D341Med (cell line): Measurements from ENCODE around the gene ARHGEF28.

Experiments used
- DNase-seq: peaks from one replicate; pipeline ENCODE4 v3.0.0; 2012; ENCODE audit warnings: low spot score

The ARHGEF28 gene

DNA sequence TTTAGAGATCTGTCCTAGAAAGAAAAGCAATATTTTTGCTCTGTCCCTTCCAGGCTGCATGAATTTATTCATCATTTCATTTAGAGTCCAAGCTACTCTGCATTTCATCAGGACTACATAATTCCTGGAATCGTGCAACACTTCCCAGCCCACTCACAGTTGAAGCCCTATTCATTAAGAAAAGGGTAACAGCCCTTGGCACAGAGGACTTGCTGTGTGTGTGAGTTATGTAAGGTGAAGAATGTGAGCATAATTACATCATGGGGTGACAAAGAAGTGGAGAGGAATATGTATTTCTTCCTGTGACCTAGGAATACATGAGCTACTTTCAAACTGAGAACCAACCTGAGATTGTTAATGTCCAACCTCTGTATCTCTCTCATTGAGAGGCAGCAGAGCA, 317.4 kb downstream of the ARHGEF28 start:
- DNase-seq: no peak

- no peak for DNase-seq
Observed at GRCh38 chr5:73944581-73944980, 318.6 kb downstream of the ARHGEF28 start.

DNA sequence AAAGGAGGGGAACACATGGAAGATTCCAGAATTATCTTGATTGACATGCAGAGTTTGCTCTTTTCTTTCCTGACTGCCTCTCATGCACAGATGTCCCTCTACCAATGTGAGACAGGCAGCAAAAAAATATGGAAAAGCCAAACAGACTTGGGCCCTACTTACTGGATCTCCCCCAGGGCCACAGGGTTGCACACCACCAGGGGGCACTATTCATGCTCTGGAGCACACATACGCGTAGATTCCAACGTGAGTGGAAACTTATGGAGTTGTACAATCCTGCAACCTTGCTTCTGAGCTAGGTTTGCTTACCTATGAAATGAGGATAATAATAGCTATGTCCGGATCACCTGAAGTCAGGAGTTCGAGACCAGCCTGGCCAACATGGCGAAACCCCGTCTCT, 319.5 kb downstream of the ARHGEF28 start:
- DNase-seq: no peak

GRCh38 chr5:73946278-73946677, 320.3 kb downstream of the ARHGEF28 start:
- no peak for DNase-seq

DNA sequence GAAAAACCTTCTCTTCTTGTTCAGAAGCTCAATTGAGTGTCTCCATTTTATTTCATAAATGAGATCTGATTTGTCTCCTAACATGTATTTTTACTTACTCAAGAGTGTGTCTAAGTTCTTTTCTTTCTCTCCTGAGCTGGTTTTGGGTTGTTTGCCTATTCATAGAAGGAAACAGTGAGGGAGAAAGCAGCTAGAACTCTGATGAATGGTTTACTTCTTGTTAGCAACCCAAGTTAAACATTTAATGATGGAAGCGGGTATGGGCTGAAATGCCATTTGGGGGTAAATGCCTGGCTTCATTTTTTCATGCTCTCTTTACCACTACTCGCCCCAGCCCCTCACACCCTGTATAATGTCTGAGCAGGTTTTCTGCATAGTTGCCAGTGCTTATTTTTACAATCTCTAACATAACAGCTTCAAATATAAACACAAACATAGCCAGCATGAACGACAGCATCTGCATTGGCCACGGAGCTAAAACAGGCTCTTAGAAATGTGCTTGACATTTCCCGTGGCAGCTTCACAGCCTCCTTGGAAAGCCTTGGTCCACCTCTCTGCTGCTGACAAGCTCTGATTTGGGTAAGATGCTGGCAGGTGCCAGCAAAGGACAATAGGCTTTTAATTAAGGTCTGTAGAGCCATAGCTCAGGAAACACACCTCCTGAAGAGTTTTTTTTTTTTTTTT, 321.1 kb downstream of the ARHGEF28 start:
- no peak for DNase-seq

DNA sequence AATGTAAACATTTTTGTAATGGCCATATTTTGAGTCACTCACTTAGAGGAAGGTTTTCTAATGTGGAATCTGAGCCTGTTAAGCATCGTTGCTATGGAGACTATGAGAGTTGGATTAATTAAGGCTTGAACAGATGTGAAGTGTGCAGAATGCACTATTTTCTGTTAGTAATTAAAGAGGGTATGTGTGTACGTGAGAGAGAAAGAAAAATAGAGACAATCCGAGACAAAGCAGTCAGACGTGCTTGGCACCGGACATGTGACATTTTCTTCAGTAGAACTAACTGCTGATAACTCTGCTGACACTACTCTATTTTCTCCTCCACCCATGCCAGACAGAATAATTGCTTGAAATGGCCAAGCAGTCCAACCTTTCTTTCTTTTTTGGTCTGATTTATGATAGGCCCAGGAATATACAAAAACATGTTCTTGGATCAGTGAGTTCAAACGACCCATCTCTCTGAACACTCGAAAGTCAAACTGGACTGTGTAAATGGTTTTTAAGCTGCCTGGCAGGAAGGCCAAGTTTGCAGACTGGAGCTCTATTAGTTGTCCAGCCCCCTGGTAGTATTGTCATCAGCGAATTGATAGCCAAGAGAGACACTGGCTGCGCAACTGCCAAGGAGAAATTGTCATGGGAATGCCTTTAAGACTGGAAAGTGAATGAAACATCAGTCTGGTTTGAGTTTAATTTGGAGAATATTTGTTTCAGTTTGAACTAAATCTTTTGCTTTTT, 322.1 kb downstream of the ARHGEF28 start:
- DNase-seq: no peak

DNA sequence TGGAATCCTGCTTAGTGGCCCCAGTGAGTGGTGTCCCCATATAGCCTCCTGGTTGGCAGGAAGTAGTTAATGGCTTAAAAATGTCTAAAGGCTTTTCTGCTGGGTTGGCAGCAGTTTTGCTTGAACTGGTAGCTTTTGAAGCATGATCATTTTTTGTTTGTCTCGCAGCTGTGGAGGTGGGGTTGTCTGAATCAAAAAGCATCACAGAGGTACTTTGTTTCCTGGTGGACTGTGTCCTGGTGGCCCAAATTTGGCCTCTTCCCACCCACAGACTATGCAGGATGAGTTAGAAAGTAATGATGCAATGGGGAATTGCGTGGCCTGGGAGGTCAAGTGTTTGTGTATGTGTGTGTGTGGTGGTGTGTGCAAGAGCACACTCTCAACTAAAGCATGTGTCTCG, 322.7 kb downstream of the ARHGEF28 start:
- no peak for DNase-seq

DNA sequence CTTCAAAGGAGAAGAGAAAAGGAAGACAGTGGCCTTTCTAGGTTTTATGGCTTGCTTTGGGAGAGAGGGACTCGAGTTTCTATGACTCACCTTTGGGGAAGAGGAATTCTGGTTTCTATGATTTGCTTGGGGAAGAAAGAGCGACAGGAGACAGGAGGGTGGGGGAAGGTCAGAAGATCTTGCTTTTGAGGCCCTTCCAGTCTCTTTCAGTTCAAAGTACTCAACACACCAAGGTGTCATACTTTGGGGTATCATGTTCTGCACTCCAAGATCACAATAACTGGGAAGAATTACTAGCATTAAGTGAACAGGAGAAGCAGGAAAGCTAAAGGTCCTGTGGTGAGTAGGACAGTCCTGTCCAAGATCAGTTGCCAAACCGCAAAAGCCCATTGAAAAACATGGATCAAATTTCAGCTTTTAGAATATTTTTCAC, 324.5 kb downstream of the ARHGEF28 start:
- DNase-seq: no peak

GRCh38 chr5:73950912-73951430, 325.0 kb downstream of the ARHGEF28 start:
- no peak for DNase-seq

DNA sequence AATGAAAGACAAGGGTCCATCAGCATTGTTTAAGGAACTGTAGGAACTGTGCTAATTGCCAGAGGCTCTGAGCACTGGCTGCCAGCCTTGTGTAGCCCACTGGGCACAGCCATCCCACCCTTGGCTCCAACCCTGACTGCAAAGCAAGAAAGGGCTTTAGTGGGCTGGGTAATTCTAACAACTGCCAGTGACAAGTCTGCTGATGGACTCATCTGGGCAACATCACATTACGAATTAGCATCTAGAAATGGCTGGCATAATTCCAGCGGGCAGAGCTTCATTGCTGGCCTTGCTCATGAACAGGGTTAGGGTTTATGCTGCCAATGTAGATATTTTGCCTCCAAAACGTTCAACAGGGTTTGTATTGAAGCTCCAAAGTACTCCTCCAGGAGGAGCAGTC, 326.9 kb downstream of the ARHGEF28 start:
- no peak for DNase-seq

DNA sequence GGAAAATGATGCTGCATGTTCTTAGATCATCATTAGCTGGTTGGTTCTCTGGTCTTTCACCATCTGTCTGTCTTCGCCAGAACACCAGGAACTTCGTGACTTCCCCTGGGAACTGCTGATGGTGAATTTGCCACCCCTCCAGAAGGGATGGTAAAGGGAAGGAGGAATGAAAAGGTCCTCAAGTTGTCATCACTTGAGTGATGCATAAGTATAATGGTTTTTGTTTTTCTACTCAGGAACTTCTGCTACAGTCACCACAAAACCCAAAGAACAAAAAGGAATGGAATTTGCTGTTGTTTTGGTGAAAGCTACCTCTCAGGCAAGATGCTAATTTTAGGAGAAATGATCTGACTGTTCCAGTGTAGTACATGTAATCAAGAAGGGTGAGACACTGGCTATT, 328.4 kb downstream of the ARHGEF28 start:
- no peak for DNase-seq

DNA sequence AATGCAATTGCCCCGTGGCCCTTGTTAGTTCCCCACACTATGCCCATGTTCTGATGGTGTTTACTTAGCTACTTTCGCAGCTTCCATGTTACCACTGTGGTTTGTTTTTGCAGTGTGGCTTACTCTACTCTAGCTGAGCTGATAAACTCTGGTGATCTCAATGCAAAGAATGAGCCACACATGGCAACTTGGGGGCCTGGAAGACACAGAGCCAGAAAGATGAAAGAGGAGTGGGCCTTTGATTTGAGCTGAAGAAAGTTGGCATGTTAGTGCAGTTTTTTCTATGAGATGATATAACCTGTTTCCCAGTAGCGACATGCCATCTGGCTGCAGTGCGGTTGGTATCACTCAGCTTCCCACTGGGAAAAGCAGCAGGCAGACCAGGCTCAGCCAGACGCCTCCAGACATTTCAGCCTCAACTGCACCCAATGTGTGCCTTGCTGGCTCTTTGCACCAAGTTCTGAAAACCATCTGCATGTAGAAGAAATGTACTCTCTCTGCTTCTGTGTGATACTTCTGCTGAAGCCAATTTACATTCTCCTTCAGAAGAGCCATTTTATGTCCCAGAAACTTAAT, 329.4 kb downstream of the ARHGEF28 start:
- DNase-seq: no peak

DNA sequence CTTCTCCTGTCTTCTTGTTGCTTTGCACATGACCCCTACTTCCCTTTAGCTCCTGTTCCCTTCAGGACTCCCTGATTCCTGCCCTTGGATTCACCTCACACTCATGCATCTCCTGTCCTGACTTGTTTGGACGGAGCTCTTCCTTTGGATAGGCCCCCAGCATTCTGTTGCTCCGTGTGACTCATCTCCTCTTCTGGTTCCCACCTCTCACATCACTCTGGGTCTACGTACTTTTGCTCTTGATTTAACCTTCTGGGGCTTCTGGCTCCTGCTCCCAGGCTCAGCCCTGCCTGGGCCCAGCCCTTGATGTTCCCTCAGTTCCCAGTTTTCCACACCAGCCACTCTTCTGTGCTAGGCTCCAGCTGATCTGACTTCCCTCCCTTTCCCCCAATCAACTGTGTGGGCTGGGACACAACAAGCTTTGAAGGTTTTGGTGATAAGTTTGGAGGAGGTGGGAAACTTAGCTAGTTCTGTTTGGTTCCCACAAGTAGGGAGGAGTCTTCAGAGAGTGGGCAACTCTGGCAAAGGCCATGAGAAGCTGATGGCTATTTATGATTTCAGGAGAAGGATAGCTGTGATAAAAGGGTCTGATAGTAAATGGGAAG, 331.5 kb downstream of the ARHGEF28 start:
- DNase-seq: no peak

GRCh38 chr5:73958037-73958436, 332.0 kb downstream of the ARHGEF28 start:
- DNase-seq: no peak

GRCh38 chr5:73960023-73960422, 334.0 kb downstream of the ARHGEF28 start:
- DNase-seq: no peak

DNA sequence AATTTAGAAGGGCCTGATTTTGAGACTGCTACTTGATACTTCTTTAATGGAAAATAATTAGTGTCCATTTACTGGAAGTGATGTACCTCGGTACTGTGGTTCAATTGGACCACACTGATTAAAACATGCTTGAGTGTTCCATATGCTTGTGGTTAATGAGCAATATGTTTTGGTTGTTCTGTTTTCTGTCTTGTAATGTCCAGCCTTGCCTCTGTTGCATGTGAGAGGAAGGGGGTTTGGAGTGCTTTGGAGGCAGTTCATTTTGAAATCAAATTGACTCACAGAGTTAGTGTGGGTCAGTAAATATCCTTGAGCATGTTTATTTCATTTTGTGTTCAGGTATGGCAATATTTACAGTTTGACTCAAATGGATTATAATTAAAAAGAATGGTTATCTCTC, 334.4 kb downstream of the ARHGEF28 start:
- DNase-seq: no peak

- no peak for DNase-seq
Observed at GRCh38 chr5:73962801-73963425, 336.9 kb downstream of the ARHGEF28 start.

DNA sequence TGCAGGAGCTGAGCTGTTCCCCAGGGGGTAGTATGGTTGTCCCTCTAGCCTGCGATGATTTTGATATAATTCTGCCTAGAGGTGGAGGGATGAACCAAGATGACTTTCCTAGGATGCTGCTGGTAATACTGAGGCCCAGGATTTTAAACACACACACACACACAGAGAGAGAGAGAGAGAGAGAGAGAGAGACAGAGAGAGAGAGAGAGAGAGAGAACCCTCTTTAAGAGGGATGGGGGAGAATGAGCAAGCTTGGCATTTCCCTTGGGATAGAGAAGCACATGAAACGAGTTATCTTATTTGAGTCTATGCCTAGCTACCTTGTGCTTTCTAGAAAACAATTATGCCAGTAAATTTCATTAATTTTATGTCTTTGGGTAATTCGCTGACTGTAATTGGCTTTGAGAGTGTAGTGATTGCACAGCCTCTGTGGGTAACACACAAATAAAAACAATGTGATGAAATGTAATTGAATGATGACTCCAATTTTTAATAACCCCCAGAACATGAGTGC, 338.4 kb downstream of the ARHGEF28 start:
- DNase-seq: no peak

GRCh38 chr5:73966451-73966850, 340.5 kb downstream of the ARHGEF28 start:
- no peak for DNase-seq

GRCh38 chr5:73967347-73967746, 341.4 kb downstream of the ARHGEF28 start:
- no peak for DNase-seq

DNA sequence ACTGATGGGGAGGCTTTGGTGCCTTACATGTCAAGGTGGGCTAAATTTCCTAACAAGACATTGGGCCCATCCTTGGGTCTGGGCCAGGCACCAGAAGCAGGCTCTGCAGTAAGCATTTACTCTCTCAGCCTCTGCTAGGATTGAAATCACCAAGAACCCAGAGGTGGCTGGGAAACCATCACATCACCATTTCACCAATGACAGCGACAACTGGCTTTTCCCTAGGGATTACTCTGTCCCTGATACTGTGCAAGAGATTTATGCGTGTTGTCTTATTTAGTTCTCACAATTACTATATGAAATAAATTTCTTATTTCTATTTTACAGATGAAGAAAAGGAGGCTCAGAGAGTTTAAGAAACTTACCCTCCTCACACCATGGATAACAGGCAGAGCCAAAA, 342.2 kb downstream of the ARHGEF28 start:
- no peak for DNase-seq

GRCh38 chr5:73968729-73969128, 342.7 kb downstream of the ARHGEF28 start:
- no peak for DNase-seq
